K562 (cell line): Measurements from ENCODE around the gene CEL. TPM values are rescaled to one million over a fixed set of nuclear protein-coding genes. Genes with fewer than 3 reads are reported as not detected.

Source experiments
- ARID3A ChIP-seq: IDR thresholded peaks from 2 replicates; pipeline ENCODE4 v1.6.1; 2012; ENCODE audit warnings: low read depth, low read length, improper control_type of control experiment, borderline replicate concordance
- CTBP1 ChIP-seq: fragments of 450-650 bp; IDR thresholded peaks from 2 replicates; pipeline ENCODE4 v1.6.1; 2016; ENCODE audit warnings: borderline replicate concordance
- EGR1 ChIP-seq: fragments of 450-650 bp; conservative IDR thresholded peaks from 2 replicates; pipeline ENCODE4 v1.6.1; 2017; ENCODE audit warnings: mild to moderate bottlenecking
- ELF1 ChIP-seq: fragments of 200-800 bp; sonication (Bioruptor generic); IDR thresholded peaks from 2 replicates; pipeline ENCODE4 v1.6.1; 2016; ENCODE audit warnings: missing genetic modification characterization, missing compliant biosample characterization
- ILF3 ChIP-seq: fragments of 450-650 bp; IDR thresholded peaks from 2 replicates; pipeline ENCODE4 v1.6.1; 2018; ENCODE audit warnings: antibody characterized with exemption, mild to moderate bottlenecking, moderate library complexity, borderline replicate concordance
- NBN ChIP-seq: fragments of 450-650 bp; IDR thresholded peaks from 2 replicates; pipeline ENCODE4 v1.6.1; 2016; ENCODE audit warnings: low read depth, mild to moderate bottlenecking
- OTX1 ChIP-seq: fragments of 450-650 bp; formaldehyde crosslinking; IDR thresholded peaks from 2 replicates; pipeline ENCODE4 v1.4.0; 2022; ENCODE audit warnings: mild to moderate bottlenecking
- POLR2AphosphoS5 ChIP-seq: IDR thresholded peaks from 2 replicates; pipeline ENCODE4 v1.6.1; 2011; ENCODE audit warnings: mild to moderate bottlenecking, low read depth, low read length, moderate library complexity; ENCODE audit not compliant: control insufficient read depth, insufficient read depth
- RBM17 ChIP-seq: fragments of 200-400 bp; formaldehyde crosslinking; IDR thresholded peaks from 2 replicates; pipeline ENCODE4 v1.6.1; 2017; ENCODE audit warnings: low read depth, mild to moderate bottlenecking, low read length, borderline replicate concordance
- RCOR1 ChIP-seq, 2 experiments: IDR thresholded peaks; 2 replicates each; pipeline ENCODE4 v1.6.1; 2012; ENCODE audit warnings: low read depth in 2 of 2, low read length in 2 of 2, borderline replicate concordance in 1 of 2, improper control_type of control experiment in 1 of 2
- TCF7 ChIP-seq: sonication (generic); IDR thresholded peaks from 2 replicates; pipeline ENCODE4 v1.6.1; 2016; ENCODE audit warnings: antibody characterized with exemption, borderline replicate concordance
- ZC3H11A ChIP-seq: IDR thresholded peaks from 2 replicates; pipeline ENCODE4 v1.6.1; 2012; ENCODE audit warnings: low read depth, low read length, improper control_type of control experiment
- ZNF444 ChIP-seq: fragments of 250-450 bp; sonication (Bioruptor Pico); IDR thresholded peaks from 2 replicates; pipeline ENCODE4 v1.4.0; 2020; ENCODE audit warnings: mild to moderate bottlenecking, moderate library complexity
- polyA plus RNA-seq, 8 experiments: library from polyadenylated mRNA; depleted of rRNA in 4 of 8; stranded (reverse) in 5 of 8; unstranded in 3 of 8; fragments of >200 nt; fragmentation: Nextera tagmentation in 2 of 8; fragmentation: Illumina TruSeq in 1 of 8; extraction: Ambion mirVana in 2 of 8; extraction: Trizol in 1 of 8; gene quantifications; 2 replicates each; pipeline versions ENCODE4 v1.2.1 to v1.2.3, GENCODE V29; 2011 to 2014; ENCODE audit warnings: inconsistent platforms in 1 of 8, missing spikeins in 1 of 8
- total RNA-seq, 7 experiments: library from RNA; depleted of rRNA in 6 of 7; stranded (reverse); fragments of >200 nt in 6 of 7; fragmentation: Illumina TruSeq in 2 of 7; extraction: Trizol in 2 of 7; gene quantifications; 2 replicates each; pipeline versions ENCODE4 v1.2.1 to v1.2.3, GENCODE V29; 2011 to 2021; ENCODE audit warnings: low replicate concordance in 1 of 7
- TF ChIP-seq, protein P1 (sequence below), 2 experiments: fragments of 450-650 bp; IDR thresholded peaks; 2 replicates each; pipeline ENCODE4 v1.6.1; 2016; ENCODE audit warnings: mild to moderate bottlenecking in 2 of 2, borderline replicate concordance in 1 of 2, low read depth in 1 of 2, moderate library complexity in 1 of 2
- TF ChIP-seq, protein P2 (sequence below), 2 experiments: fragments of 200-800 bp in 1 of 2; sonication (Bioruptor generic) in 1 of 2; sonication (generic) in 1 of 2; formaldehyde crosslinking in 1 of 2; IDR thresholded peaks in 1 of 2; conservative IDR thresholded peaks in 1 of 2; 2 replicates each; pipeline versions ENCODE4 v1.5.0 to v1.6.1; 2016 to 2020; ENCODE audit warnings: missing compliant biosample characterization in 1 of 2, missing genetic modification characterization in 1 of 2, missing genetic modification reagents in 1 of 2

Gene CEL
- total and polyA plus RNA-seq, 9 of the 15 experiments (the other 6 are each of a cell fraction or from before 2014, with no cell fraction given): 0.09 to 3.0 (median 0.51) TPM; not detected in 2

GRCh38 chr9:133030317-133031129 is 31.3 kb upstream of the CEL start, which contains the start of gene GTF3C5 (continued):
- TF ChIP-seq ZC3H11A: peak; percentile 81; the same call in 1 of the 2 replicates
- TF ChIP-seq ILF3: no peak
- TF ChIP-seq ARID3A: peak; percentile 47; the same call in 1 of the 2 replicates
- peak; percentile 15; the same call in 1 of the 2 replicates for TF ChIP-seq EGR1
- TF ChIP-seq OTX1: 0 out of 2 replicates have a peak, but pooled peaks have one; percentile 27
- TF ChIP-seq CTBP1: peak; percentile 87
- TF ChIP-seq TCF7: no peak
- TF ChIP-seq, protein P1, sequence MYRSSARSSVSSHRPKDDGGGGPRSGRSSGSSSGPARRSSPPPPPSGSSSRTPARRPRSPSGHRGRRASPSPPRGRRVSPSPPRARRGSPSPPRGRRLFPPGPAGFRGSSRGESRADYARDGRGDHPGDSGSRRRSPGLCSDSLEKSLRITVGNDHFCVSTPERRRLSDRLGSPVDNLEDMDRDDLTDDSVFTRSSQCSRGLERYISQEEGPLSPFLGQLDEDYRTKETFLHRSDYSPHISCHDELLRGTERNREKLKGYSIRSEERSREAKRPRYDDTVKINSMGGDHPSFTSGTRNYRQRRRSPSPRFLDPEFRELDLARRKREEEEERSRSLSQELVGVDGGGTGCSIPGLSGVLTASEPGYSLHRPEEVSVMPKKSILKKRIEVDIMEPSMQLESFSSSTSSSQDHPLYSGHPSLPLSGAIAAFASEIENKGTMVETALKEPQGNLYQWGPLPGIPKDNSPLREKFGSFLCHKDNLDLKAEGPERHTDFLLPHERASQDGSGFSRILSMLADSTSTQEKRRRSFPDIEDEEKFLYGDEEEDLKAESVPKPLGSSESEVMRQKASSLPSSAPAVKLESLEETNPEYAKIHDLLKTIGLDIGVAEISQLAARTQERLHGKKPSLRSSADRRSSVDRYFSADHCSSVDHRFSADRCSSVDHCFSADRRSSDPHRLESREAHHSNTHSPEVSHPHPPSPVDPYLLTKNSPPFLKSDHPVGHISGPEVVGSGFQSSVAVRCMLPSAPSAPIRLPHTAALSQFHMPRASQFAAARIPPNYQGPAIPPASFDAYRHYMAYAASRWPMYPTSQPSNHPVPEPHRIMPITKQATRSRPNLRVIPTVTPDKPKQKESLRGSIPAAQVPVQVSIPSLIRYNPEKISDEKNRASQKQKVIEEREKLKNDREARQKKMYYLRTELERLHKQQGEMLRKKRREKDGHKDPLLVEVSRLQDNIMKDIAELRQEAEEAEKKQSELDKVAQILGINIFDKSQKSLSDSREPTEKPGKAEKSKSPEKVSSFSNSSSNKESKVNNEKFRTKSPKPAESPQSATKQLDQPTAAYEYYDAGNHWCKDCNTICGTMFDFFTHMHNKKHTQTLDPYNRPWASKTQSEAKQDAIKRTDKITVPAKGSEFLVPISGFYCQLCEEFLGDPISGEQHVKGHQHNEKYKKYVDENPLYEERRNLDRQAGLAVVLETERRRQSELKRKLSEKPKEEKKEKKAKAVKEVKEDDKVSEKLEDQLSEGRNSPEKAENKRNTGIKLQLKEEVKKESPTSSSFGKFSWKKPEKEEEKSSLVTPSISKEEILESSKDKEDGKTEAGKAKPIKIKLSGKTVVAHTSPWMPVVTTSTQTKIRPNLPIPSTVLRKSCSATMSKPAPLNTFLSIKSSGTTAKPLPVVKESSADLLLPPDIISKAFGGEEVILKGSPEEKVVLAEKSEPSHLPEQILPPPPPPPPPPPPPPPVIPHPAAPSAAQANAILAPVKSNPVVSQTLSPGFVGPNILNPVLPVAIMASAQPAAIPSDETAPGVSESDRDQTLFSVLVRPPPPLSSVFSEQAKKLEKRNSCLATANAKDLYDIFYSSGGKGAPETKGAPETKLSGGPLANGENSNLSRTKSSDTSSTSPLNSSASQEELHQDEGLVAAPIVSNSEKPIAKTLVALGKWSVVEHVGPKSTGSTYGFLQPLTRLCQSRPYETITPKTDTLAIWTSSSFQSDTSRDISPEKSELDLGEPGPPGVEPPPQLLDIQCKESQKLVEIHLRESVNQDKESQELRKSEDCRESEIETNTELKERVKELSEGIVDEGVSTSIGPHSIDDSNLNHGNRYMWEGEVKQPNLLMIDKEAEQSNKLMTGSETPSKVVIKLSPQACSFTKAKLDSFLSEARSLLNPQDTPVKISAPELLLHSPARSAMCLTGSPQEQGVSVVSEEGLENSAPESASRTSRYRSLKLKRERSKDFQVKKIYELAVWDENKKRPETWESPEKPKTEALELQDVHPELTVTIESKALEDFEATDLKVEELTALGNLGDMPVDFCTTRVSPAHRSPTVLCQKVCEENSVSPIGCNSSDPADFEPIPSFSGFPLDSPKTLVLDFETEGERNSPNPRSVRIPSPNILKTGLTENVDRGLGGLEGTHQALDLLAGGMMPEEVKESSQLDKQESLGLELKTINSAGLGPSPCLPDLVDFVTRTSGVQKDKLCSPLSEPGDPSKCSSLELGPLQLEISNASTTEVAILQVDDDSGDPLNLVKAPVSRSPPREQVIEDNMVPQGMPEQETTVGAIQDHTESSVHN (IDR thresholded peaks at IDR 0.05; ENCODE audit: borderline replicate concordance in 1 of 2, low read depth in 1 of 2): no peak
- TF ChIP-seq, protein P2, sequence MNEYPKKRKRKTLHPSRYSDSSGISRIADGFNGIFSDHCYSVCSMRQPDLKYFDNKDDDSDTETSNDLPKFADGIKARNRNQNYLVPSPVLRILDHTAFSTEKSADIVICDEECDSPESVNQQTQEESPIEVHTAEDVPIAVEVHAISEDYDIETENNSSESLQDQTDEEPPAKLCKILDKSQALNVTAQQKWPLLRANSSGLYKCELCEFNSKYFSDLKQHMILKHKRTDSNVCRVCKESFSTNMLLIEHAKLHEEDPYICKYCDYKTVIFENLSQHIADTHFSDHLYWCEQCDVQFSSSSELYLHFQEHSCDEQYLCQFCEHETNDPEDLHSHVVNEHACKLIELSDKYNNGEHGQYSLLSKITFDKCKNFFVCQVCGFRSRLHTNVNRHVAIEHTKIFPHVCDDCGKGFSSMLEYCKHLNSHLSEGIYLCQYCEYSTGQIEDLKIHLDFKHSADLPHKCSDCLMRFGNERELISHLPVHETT (CRISPR knock-in tag; conservative IDR thresholded peaks at IDR 0.05 in 1 of 2, IDR thresholded peaks at IDR 0.05 in 1 of 2): no peak
- peak; percentile 91 for TF ChIP-seq ELF1 (tag)
- peak; percentile 80 for TF ChIP-seq POLR2AphosphoS5
- no peak for TF ChIP-seq RBM17
- no peak for TF ChIP-seq ZNF444 (CRISPR knock-in tag)
- peak in 1 of 2 experiments; percentile 21; a peak in 1 of 4 replicates for TF ChIP-seq RCOR1 (IDR thresholded peaks at IDR 0.05; ENCODE audit: borderline replicate concordance in 1 of 2, low read depth in 2 of 2, low read length in 2 of 2)
- peak; percentile 97 for TF ChIP-seq NBN
